T-helper 1 cell treated with Interleukin-12 subunit alpha and Interleukin-12 subunit beta and Interleukin-4 antibody, amounts not matched to agents 30 ng/mL and 1 ng/mL, for 36 hours (primary cell): ENCODE results near the gene S100A4. TPM values are rescaled to one million over a fixed set of nuclear protein-coding genes. Genes with fewer than 3 reads are reported as not detected.
"Not testable (repeated sequence)": the region's sequence is repeated elsewhere in the genome, so short reads cannot be mapped to it uniquely, and the experiment has no call there.

Source experiments
- intact Hi-C: fragments of 100-400 bp; cut with micrococcal nuclease; formaldehyde crosslinking; loops from one replicate; pipeline ENCODE4 v1.15.1; 2024
- total RNA-seq: library from RNA; stranded (reverse); gene quantifications from 2 replicates; pipeline ENCODE4 v1.2.3, GENCODE V29; 2022

The S100A4 gene
- total RNA-seq, 1 donor from 2014 or later = 762 TPM

DNA sequence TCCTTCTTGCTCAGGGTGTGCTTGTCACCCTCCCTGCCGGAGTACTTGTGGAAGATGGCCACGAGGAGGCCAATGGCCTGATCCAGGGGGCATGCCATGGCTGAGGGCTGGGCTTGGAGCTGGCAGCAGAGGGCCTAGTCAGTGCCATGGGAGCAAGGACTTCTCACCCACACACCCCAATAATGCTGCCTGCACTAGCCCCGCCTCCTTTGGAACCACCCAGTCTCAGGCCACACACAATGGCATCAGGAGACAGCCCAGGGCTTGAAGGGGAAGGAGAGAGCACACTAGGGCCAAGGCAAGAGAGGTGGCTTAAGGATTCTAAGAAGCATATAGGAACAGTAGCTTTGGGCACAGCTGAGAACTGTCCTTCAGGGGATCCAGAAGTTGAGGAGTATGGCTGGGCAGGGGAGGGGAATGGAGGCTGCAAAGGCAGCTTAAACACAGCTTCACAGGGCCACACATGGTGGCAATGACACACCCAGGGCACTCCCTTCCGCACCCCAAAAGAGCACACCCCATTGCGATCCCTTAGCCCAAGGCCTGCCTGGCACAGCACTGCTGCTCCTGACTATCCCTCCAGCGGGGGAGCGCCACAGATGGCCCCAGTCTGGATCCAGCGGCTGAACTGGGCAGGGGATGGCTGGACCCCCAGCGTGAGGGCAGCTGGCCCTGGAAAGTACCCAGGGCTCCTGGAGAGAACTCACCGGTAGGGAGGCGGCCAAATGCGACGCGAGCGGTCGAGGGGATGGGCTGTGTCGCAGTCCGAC is 10.2 kb downstream of the S100A4 start, which contains the start of gene S100A6:
Gene S100A6 (minus strand): TSS at position 750 of the 770 bp plus-strand sequence. CDS start 652 bp downstream, at position 98.
- intact Hi-C loops = loop anchor here (1.0 to 10.0 kb wide), 5 partner anchors 10 to 429 kb away; partner anchors contain the start of genes CHTOP, CREB3L4, S100A4 and SLC39A1

DNA sequence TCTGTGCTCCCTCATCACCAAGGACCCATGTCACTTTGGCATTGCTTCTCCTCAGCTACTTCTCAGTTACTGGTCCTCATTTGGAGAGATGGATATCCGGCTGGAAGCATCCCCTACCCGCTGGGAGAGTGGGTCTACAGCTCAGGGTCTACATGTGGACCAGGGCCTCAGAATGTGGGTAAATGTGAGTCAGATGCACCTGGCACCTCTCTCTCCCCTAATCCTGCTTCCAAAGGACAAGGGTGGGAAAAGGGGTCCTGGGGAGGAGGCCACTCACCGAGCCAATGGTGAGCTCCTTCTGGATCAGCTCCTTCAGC is 10.7 kb downstream of the S100A4 start:
- intact Hi-C loops = loop anchor here (1.0 to 10.0 kb wide), 3 partner anchors 24 to 457 kb away; partner anchors contain the start of genes CREB3L4, RPS27 and SLC39A1

DNA sequence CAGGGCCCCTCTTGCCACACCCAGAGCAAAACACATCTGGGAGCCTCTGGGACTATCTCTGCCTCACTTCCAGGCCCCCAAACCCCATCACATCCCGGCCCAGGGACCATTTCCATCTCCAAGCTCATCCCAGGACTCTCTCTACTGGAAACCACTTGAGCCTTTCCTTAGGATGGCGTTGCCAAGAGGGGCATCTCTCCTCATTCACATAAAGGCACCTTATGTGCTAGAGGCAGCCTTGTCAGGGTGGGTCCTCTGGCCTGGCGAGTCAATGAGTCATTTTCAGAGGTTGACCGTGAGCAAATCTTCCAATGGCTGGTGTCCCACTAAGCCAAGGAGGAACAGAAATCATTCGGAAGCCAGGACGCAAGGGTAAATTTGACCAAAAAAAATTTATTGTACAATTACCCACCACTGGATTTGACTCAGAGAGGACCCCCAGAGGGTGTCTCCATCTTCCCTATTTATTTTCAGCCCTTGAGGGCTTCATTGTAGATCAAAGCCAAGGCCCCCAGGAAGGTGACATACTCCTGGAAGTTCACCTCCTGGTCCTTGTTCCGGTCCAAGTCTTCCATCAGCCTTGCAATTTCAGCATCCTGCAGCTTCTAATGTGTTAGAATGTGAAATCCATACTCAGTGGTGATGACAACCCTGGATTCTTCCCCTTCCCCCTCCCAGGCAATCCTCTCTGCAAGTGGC is 11.2 kb downstream of the S100A4 start:
- intact Hi-C loops = loop anchor here (5.0 to 10.0 kb wide), 2 partner anchors 430 to 458 kb away; partner anchors contain the start of genes CREB3L4, RPS27 and SLC39A1

DNA sequence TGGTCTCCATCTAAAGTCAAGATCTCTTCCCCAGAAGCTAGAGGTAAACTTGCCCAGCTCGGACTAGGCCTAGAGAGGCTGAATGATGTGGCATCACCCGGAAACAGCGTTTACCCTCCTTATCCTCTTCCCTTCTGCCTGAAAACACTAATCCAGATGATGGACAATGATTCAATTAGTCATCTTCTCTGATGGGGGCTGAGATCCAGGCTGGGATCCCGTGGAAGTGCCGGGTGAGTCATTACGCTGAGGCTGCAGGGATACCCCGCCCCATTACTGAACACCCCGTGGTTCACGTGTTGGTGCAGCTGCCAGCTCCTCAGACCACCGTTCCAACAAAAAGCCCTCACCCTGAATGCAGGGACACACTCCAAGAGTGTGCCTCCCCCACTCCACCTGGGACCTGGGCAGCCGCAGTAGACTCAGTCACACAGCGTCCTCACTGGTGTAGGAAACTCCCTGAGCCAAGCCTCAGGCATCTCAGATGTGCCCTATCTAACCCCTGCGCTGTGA is 11.9 kb downstream of the S100A4 start:
- intact Hi-C loops = loop anchor here (1.0 to 10.0 kb wide), 4 partner anchors 35 to 459 kb away; partner anchors contain the start of genes CREB3L4, RPS27 and SLC39A1

DNA sequence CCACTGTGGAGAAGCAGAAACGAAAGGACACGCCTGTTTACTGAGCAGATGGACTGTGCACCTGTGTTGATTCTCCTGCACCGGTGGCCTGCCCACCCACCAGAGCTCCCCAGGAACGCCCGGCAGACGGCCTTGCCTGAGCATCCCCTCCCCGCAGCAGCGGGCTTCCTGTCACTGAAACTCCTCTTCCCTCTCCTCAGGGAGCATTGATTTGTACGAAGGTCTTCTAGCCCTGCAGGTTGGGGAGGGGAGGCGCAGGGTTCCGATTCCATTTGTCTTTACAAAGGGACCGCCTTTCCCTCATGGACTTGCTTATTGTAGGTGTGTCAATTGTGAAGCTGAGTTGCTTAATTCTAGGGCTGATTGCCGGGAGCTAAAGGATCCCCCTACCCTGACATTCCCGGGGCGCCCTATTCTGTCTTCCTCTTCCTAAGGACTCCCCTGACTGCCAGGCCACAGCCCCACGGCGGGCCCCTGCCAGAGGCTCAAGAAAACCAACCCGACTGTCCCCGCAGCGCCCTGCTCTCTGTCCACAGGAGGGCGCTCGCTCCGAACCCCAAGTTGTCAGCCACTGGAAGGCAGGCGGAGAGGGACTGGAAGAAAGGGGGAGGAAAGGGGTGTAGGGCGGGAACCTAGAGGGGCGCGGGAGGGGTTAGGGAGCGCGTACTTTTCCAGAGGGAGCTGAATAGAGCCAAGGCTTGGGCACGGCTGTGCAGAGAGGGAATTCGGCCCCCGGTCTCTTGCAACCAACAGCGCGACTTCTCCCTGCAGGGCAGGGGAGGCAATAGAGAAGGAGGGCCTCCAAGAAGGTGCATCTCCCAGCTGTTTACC is 12.6 kb downstream of the S100A4 start:
- intact Hi-C loops = loop anchor here (1.0 to 10.0 kb wide), 5 partner anchors 35 to 459 kb away; partner anchors contain the start of genes CREB3L4, RPS27 and SLC39A1

DNA sequence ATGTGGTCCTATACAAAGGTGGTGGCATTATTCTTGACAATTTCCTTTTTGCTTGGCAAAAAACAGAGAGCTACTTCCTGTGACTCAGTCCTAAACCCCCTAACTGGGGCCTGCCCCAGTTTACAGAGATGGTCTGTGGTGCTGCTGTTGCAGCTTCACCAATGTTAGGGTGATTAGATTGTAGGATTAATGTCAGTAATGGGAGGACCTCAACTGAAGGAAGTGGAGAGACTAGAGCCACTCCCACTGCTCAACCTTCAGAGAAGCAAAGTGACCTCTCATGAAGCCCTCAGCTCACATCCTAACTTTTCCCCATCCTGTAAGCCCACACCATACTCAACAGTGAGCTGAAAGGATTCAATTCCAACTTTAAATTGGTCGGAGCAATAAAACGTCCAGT is 13.4 kb downstream of the S100A4 start:
- intact Hi-C loops = loop anchor here (1.0 to 10.0 kb wide), 3 partner anchors 139 to 460 kb away; partner anchors contain the start of genes CREB3L4, RPS27 and SLC39A1

DNA sequence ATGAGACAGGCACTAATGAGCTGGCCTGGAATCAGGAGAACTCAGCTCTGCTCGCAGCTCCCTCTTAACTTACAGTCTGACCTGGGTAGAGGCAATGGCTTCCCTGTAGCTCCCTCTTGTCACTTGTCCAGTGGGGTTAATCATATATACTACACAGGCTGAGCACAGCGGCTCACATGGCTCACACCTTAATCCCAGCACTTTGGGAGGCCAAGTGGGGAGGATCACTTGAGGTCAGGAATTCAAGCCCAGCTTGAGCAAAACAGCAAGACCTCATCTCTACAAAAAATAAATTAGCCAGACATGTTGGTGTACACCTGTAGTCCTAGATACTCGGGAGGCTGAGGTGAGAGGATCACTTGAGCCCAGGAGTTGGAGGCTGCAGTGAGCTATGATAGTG is 14.0 kb downstream of the S100A4 start:
- intact Hi-C loops = loop anchor here (1.0 to 10.0 kb wide), 3 partner anchors 140 to 461 kb away; partner anchors contain the start of genes CREB3L4, RPS27 and SLC39A1

DNA sequence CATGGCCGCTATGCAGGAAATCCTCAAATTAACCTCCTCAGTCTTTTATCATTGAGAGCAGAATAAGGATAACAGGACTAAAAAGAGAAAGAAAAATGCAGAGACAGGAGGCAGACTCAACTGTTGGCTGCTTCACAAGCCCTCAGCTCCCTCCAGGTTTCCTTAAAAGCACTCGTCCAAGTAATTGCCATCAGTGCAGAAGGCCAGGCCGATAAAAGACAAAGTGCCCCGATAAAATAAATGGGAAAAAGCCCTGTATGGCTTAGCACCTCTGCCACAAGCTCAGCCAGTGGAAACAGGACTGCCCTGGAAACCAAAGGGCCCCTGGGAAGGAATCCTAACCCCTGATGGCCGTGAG is 17.9 kb downstream of the S100A4 start:
- intact Hi-C loops = no loop called here

DNA sequence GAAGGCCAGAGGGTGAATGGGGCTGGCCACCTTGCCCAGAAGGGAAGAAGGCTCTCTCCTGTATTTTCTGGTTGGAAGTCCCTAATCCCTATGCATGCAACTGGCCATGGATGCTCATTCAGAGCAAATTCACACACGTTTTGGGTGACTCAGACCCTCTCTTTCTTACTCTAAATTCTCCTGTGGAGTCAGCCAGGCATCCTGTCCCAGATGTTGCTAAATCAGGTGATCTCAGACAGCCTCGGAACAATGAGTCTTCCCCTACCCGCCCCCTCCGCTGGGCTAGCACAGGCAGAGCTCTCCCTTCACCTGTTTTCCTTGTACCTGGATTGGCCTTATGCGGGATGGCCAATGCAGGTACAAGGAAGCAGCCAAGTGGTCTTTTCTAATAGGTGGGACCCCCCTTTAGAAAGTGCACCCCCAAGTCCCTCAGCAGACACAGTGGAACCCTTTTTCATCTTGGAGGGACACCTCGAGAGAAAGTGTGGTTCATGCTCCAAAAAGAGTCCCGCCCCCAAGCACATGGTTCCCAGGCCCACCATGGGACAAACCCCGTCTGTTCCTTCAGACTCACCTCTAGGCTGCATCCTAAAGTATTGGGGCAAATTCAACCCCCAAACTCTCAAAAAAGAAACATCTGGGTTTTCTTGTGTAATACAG is 18.5 kb downstream of the S100A4 start:
- intact Hi-C loops = no loop called here

DNA sequence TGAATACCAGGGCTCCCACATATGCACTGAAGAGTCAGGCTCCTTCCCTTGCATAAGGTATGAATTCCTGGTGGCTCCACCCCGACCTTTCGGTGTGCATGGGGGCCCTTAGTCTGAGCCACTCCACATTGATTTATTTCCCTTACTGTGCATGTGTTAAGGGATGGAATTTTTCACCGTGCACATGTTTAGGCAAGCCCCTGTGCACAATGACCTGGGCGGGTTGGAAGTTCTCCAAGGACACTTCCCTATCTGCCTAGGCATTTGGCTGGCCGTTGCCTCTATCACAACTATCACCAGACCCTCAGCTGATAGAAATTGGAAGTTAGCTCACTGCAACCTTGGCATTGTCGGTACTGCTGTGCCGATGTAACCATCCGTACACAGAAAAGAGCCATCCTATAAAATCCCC is 19.5 kb downstream of the S100A4 start:
- intact Hi-C loops = no loop called here

DNA sequence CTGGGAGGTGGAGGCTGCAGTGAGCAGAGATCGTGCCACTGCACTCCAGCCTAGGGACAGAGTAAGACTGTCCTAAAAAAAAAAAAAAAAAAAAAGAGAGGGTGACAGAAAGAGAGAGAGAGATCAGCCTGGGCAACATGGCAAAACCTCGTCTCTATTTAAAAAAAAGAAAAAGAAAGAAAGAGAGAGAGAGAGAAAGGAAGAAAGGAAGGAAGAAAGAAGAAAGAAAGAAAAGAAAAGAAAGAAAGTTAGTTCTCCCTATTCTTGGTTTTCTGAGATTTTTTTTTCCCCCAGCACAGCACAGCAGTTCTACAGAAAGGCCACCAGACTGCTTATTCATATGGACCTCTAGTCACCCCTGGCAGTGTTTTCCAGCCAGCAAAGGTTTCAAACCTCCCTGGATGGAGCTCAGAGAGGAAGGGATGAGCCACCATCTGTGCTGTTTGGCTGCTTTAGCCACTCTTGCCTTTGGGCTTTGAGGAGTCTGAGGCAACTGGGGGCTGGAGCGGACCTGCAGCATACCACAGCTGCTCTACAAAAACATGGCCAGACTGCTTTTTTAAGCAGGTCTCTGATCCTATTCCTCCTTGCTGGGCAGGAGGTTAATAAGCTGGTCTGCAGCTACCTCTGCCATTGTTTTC is 20.4 kb downstream of the S100A4 start:
- intact Hi-C loops = no loop called here

DNA sequence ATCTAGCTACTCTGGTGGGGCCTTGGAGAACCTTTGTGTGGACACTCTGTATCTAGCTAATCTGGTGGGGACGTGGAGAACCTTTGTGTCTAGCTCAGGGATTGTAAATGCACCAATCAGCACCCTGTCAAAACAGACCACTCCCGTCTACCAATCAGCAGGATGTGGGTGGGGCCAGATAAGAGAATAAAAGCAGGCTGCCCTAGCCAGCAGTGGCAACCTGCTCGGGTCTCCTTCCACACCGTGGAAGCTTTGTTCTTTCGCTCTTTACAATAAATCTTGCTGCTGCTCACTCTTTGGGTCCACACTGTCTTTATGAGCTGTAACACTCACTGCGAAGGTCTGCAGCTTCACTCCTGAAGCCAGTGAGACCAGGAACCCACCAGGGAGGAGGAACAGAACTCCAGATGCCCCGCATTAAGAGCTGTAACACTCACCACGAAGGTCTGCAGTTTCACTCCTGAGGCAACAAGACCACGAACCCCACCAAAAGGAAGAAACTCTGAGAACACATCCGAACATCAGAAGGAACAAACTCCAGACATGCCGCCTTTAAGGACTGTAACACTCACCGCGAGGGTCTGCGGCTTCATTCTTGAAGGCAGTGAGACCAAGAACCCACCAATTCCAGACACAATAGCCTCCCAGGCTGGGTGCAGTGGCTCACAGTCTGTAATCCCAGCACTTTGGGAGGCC is 23.1 kb downstream of the S100A4 start:
- intact Hi-C loops = not testable (repeated sequence)

DNA sequence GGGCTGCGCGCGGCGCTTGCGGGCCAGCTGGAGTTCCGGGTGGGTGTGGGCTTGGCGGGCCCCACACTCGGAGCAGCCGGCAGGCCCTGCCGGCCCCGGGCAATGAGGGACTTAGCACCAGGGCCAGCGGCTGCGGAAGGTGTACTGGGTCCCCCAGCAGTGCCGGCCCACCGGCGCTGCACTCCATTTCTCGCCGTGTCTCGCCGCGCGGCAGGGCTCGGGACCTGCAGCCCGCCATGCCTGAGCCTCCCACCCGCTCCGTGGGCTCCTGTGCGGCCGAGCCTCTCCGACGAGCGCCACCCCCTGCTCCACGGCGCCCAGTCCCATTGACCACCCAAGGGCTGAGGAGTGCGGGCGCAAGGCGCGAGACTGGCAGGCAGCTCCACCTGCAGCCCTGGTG is 23.8 kb downstream of the S100A4 start:
- intact Hi-C loops = not testable (repeated sequence)

DNA sequence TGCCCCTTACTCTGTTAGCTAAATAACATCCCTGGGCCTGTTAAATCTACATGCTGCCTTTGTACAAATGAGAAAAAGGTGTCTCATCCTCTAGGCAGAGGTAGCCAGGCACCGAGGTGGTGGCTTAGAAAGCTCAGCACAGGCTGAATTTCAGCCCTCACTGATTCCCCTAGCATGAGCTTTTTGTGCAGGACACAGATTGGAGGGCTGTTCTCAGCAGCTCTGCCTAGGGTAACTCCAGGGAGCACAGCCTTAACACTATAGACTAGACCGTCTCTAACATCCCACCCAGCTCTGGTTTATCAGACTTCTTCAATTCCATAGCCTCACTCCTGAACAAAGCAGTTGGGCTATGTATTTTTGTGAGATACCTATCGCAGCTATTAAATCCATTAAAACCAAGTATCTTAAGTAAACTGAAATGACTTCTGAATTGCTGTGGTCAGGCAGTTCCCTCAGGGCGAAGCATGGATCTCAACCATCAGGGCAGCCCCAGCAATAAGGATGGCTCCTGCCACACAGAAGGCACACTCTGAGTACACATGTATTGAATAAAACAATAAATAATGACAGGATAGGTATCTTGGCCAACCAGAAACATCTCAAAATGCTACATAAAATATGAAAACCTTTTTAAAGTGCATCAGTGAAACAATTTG is 24.7 kb downstream of the S100A4 start:
- intact Hi-C loops = no loop called here

DNA sequence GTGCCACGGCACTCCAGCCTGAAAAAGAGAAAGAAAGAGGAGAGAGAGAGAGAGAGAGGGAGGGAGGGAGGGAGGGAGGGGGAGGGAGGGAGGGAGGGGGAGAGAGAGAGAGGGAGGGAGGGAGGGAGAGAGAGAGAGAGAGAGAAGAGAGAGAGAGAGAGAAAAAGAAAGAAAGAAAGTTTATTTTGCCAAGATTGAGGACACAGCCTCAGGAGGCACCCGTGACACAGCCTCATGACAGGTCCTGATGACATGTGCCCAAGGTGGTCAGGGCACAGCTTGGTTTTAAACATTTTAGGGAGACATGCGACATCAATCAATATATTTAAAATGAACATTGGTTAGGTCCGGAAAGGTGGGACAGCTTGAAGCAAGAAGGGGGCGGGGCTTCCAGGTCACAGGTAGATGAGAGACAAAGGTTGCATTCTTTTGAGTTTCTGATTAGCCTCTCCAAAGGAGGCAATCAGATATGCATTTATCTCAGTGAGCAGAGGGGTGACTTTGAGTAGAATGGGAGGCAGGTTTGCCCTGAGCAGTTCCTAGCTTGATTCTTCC is 25.4 kb downstream of the S100A4 start:
- intact Hi-C loops = not testable (repeated sequence)

DNA sequence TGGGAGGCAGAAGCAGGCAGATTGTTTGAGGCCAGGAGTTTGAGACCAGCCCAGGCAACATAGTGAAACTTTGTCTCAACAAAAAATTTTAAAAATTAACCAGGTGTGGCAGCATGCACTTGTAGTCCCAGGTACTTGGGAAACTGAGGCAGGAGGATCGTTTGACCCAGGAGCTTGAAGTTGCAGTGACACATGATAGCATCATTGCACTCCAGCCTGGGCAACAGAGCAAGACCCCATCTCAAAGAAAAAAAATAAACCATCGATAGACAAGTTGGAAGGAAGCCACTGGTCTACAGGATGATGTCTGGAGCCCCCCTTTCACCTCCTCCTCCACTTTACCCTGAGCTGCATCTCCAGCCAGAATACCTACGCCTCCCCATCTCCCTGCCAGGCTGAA is 26.4 kb downstream of the S100A4 start:
- intact Hi-C loops = no loop called here

DNA sequence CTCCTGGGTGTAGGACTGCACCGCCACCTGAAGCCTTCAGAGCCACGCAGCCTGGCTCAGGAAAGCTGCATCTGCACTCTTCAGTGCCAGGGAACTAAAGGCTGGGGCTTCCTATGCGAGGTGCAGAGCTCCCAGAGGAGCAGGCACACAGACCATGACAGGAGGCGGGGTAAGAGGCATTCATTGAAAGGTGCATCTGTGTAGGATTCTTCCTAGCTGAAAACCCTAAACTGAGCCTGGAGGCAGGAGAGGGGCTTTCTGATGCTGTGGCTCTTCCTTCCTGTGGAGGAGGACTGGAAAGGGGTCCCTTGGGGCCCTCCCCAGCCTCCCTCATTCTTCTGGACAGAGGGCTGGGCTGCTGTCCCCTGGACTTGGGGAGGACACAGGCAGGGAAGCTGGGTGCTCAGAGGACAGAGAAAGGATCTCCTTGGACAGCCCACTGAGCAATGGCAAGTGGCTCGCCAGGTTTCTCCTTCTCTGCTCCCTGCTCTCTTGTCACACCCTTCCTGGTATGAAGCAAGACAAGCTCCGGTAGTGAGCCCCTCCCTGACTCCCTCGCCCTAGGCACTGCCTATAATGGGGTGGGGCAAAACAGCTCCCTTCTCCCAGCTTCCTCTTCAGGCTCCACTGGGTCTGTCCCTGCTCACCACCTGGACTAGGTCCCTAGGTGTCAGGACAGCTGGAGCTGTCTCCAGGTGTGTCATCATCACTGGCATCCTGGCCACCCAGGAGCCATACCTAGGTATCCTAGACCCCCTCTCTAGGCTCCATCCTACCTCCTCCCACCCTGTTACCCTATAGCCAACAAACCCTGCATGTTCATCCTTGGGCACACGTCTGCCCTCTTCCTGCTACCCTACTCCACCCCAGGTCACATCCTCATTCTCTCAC is 29.9 kb downstream of the S100A4 start:
- intact Hi-C loops = no loop called here
